Measurements from ENCODE around the gene PLA2G4B.

The PLA2G4B gene

GRCh38 chr15:41872166-41872747 is 33.6 kb downstream of the PLA2G4B start:
- DNase-seq, result no peak

DNA sequence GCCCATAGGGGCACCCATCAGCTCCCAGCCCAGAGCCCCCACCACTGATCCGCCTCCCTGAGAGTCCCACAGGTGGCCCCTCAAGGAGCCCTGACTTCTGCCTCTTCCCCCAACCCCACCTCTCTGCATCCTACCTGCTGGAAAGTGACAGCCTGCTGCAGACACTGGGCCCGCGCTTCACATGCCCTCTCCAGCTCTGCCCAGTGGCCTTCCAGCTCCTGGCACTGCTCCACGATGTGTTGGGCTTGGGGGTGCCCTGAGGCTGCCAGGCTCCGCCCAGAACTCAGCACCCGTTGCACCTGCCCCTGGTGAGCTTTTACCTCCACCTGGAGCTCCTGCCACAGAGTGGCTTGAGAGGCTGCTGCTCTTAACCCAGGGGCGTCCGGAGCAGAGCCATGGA is 35.1 kb downstream of the PLA2G4B start:
- no peak for DNase-seq

GRCh38 chr15:41874736-41875135 is 36.1 kb downstream of the PLA2G4B start:
- DNase-seq, result no peak

DNA sequence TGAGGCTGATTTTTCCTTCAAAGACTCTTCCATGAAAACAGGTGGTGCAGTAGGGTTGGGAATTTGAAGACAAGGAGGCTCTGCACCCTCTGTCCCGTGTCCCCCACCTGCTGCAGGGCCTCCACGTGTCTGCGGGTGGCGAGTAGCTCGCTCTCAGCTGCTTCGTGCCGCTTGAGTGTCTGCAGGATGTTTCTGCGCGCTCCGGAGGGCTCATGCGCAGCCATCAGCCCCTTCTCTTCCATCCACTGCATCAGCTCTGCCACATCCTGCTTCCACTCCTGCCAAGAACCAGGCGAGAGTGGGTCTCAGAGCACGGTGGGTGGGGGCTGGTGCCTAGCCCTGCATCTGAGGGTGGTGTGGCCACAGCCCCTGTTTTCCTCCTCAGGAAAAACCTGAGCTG is 37.4 kb downstream of the PLA2G4B start:
- DNase-seq, result no peak

GRCh38 chr15:41876689-41877088 is 38.0 kb downstream of the PLA2G4B start:
- DNase-seq, result no peak

DNA sequence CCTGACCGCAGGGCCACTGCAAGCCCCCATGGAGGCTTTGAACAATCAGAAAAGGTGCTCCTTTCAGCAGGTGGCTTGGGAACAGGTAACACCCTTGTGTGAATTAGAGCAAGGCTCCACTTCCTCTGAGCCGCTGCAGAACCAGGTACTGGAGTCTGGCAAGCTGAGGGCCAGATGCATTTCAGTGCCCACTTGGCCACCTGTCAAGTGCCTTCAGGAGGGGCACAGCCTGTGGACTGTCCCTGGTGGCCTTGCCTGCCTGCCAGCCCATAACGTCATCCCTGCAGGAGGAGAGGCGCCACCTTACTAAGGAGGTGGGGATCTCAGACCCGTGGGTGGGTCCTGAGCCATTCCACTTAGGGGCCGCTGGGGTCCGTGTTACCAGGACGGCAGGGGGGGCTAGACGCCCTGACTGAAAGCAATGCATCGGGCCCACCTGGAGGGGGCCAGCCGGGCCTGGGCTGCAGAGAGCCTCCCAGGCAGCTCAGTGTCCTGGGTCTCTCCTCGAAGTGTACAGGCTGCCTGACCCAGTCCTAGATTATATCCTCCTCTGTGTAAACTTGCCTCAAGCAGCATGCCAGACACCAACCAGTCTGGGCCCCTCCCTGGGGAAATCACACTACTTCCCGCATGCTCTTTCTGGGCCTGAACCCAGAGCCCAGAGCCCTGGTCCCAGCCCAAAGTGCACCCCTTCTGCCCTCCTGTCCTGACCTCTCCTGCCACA is 39.1 kb downstream of the PLA2G4B start:
- no peak for DNase-seq

DNA sequence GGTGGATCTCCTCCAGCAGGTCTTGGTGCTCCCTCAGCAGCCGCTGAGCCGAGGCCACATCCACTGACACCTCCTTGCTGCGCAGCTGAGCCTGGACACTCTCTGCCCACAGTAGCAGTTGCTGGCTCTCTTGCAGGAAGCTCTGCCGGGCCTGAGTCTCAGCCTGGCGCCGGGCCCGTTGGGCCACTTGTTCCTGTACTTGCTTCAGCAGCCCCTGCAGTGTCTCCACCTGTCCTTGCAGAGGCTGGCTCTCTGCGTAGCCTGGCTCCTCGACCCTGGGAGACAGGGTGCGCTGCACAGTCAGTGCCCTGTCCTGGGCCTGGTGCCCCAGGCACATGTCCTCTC is 39.7 kb downstream of the PLA2G4B start:
- DNase-seq, result no peak

- no peak for DNase-seq
These were observed 40.7 kb downstream of the PLA2G4B start for GRCh38 chr15:41879321-41879845.

GRCh38 chr15:41880156-41880877 is 41.7 kb downstream of the PLA2G4B start:
- DNase-seq, result no peak

- no peak for DNase-seq
These were observed 42.4 kb downstream of the PLA2G4B start for GRCh38 chr15:41881086-41881485.

- no peak for DNase-seq
These were observed 42.9 kb downstream of the PLA2G4B start for GRCh38 chr15:41881550-41881919.

GRCh38 chr15:41881920-41882688 is 43.5 kb downstream of the PLA2G4B start:
- DNase-seq, result peak in 1 of 3 donors; percentile 4

DNA sequence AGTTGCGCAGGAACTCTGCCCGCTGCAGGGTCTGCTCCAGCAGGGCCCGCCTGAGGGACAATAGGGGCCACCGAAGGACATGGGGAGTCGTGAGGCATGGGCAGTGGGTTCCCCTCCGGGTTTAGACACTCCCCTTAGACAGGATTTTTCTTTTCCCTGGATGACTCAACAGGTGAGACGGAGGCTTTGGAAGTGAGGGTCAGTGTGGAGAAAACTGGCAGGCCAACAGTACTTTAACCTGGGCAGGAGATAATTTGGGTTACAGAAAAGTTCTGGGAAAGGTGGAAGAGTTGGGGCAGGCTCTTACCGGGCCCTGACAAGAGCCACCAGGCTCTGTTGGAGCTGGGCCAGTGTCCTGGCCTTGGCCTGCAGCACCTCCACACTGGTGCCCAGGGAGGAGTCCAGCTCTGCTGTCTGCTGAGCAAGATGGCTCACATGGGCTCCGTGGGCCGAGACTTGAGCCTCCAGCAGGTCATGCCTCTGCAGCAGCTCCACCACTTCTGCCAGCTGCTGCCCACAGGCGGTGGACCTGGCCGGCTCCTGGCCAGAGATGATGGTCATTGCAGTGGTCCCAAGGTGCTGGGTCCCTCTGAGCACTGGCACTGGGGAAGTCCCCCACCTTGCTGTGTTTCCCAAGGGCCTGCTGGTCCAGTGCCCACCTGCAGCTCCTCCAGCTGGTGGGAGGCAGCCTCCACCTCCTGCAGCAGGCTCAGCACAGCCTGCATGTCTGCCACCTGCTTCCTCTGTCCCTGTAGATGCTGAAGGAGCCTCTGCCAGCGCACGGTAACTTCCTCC is 44.2 kb downstream of the PLA2G4B start:
- no peak for DNase-seq

DNA sequence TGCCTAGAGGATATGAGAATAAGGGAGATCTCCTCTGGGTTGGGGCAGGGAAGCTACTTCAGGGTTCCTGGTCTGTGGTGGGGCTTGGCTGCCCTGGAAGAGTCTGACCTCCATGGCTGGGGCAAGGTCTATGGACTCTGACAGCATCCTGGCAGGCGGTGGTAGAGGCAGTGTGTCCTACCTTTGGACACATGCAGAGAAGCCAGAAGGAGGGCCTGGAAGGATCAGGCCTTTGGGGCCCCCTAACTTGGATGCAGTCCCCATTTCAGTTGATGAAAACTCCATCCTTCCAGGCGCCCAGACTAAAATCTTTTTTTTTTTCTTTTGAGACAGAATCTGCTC is 44.8 kb downstream of the PLA2G4B start:
- DNase-seq, result no peak

GRCh38 chr15:41884458-41884857 is 45.8 kb downstream of the PLA2G4B start:
- no peak for DNase-seq

GRCh38 chr15:41885321-41885720 is 46.7 kb downstream of the PLA2G4B start:
- DNase-seq, result no peak

GRCh38 chr15:41885841-41886240 is 47.2 kb downstream of the PLA2G4B start:
- no peak for DNase-seq

- no peak for DNase-seq
These were observed 48.1 kb downstream of the PLA2G4B start for GRCh38 chr15:41886741-41887140.

DNA sequence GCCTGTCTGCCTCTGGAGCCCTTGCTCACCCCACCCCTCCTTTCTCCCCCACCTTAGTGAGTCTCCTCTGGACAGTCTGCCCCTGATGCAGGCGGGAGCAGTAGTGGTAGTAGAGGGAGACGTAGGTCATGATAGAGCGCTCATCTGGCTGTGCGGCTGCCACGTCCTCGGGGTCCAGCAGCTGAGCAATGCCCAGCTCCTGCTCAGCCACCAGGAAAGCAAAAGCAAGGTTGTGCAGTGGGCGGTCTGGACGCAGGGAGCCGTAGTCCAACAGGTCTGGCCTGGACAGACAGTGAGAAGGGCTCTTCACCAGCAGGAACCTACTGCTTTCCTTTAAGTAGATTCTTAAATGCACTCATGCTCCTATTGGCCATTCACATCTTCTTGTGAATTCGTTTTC is 48.5 kb downstream of the PLA2G4B start:
- no peak for DNase-seq

DNA sequence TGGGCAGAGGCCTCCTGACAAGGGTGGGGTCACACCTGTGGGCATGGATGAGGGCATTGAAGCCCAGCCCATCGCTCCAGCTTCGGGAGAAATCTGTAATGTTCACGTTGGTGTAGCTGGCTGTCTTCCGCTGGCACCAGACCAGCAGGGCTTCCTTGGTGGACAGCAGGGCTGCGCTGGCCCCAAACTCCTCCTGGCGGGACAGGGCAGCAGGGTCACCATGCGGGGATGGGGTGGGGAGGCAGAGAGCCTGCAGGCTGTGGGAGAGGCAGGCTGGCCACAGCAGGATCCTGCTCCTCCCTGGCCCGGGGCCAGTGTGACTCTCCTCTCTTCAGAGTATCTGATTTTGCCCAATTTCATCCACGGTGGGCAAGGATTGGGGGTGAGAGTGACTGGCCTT is 49.2 kb downstream of the PLA2G4B start:
- DNase-seq, result no peak

GRCh38 chr15:41888662-41889253 is 50.1 kb downstream of the PLA2G4B start:
- peak in 1 of 3 donors; percentile 14 for DNase-seq

DNA sequence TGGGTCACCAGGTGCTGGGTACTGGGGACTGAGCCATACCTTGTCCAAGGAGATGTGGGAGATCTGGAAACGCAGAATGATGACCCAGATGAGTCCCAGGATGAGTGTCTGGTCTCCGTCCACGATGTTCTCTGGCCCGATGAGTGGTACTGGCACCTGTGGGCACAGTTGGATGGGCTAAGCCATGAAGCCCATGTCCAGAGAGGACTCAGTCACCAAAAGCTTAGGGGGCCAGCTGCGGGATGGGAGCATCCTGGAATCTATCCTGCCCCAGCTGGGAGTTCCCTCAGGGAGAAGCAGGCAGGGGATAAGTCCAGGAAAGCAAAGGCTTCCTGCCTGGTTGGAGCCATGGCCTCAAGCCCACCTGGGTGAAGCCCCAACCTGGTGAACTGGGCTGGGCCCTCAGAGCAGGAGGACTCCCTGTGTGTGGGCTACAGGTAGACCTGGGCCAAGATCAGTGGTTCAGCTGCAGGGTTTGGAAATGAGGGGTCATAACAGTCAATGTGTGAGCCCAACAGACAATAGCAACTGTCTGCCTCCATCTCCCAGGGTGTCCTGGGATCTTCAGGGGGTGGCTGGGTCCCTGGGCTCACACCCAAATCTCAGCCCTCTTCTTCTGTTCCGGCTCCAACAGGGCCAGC is 51.5 kb downstream of the PLA2G4B start:
- no peak for DNase-seq

Measured in suppressor macrophage treated with lipopolysaccharide for 1 hour (primary cell).